H9 (cell line): ENCODE measurements around the gene SLC6A19. TPM values are rescaled to one million over a fixed set of nuclear protein-coding genes. Genes with fewer than 3 reads are reported as not detected.

Experiments
- DNase-seq: peaks from one replicate; pipeline ENCODE4 v3.0.0-alpha.2; 2017
- H2AFZ ChIP-seq: one replicate; pipeline ENCODE4 v1.6.1; 2013; ENCODE audit warnings: mild to moderate bottlenecking, low read length, control low read depth, moderate library complexity
- H2AK5ac ChIP-seq: 2 replicates; pipeline ENCODE4 v1.6.1; 2013; ENCODE audit warnings: low read length, control low read depth, mixed read lengths; ENCODE audit not compliant: insufficient read length
- H2BK120ac ChIP-seq: one replicate; pipeline ENCODE4 v1.6.1; 2013; ENCODE audit warnings: low read depth, mild to moderate bottlenecking, low read length, control low read depth, inconsistent platforms; ENCODE audit not compliant: poor library complexity, severe bottlenecking
- H2BK12ac ChIP-seq: 2 replicates; pipeline ENCODE4 v1.6.1; 2013; ENCODE audit warnings: low read length, control low read depth, mixed read lengths, low read depth; ENCODE audit not compliant: insufficient read length
- H2BK15ac ChIP-seq: 2 replicates; pipeline ENCODE4 v1.6.1; 2013; ENCODE audit warnings: low read depth, low read length, control low read depth
- H2BK20ac ChIP-seq: one replicate; pipeline ENCODE4 v1.6.1; 2013; ENCODE audit warnings: low read depth, mild to moderate bottlenecking, low read length, control low read depth, inconsistent platforms; ENCODE audit not compliant: poor library complexity, severe bottlenecking
- H2BK5ac ChIP-seq: 2 replicates; pipeline ENCODE4 v1.6.1; 2013; ENCODE audit warnings: low read length, control low read depth, mixed read lengths; ENCODE audit not compliant: insufficient read length
- H3K14ac ChIP-seq: 2 replicates; pipeline ENCODE4 v1.6.1; 2013; ENCODE audit warnings: low read length, control low read depth; ENCODE audit not compliant: insufficient read depth
- H3K18ac ChIP-seq: 2 replicates; pipeline ENCODE4 v1.6.1; 2013; ENCODE audit warnings: low read depth, mild to moderate bottlenecking, mixed read lengths, low read length, control low read depth; ENCODE audit not compliant: insufficient read length
- H3K23ac ChIP-seq: 2 replicates; pipeline ENCODE4 v1.6.1; 2013; ENCODE audit warnings: low read length, control low read depth, mixed read lengths, low read depth; ENCODE audit not compliant: insufficient read length
- H3K23me2 ChIP-seq: 2 replicates; pipeline ENCODE4 v1.6.1; 2013; ENCODE audit warnings: low read depth, mild to moderate bottlenecking, mixed read lengths, low read length, control low read depth; ENCODE audit not compliant: insufficient read length, poor library complexity, severe bottlenecking
- H3K27ac ChIP-seq: 2 replicates; pipeline ENCODE4 v1.5.1; 2013; ENCODE audit warnings: low read length, control low read depth, mixed read lengths, low read depth; ENCODE audit not compliant: insufficient read length
- H3K27me3 ChIP-seq: 2 replicates; pipeline ENCODE4 v1.6.1; 2013; ENCODE audit warnings: low read length, control low read depth, inconsistent platforms; ENCODE audit not compliant: insufficient read depth
- H3K4ac ChIP-seq: 2 replicates; pipeline ENCODE4 v1.6.1; 2013; ENCODE audit warnings: low read depth, mild to moderate bottlenecking, control low read depth, inconsistent platforms, low read length, moderate library complexity
- H3K4me1 ChIP-seq: 2 replicates; pipeline ENCODE4 v1.6.1; 2013; ENCODE audit warnings: low read length, control low read depth, inconsistent platforms; ENCODE audit not compliant: insufficient read depth
- H3K4me2 ChIP-seq: 2 replicates; pipeline ENCODE4 v1.6.1; 2013; ENCODE audit warnings: low read length, control low read depth, mixed read lengths; ENCODE audit not compliant: insufficient read length, insufficient read depth
- H3K56ac ChIP-seq: 2 replicates; pipeline ENCODE4 v1.6.1; 2013; ENCODE audit warnings: low read depth, mild to moderate bottlenecking, mixed read lengths, low read length, control low read depth; ENCODE audit not compliant: insufficient read length
- H3K79me1 ChIP-seq: 2 replicates; pipeline ENCODE4 v1.6.1; 2013; ENCODE audit warnings: low read depth, mild to moderate bottlenecking, moderate library complexity, low read length, control low read depth, inconsistent platforms; ENCODE audit not compliant: insufficient read depth, poor library complexity, severe bottlenecking
- H3K79me2 ChIP-seq: 2 replicates; pipeline ENCODE4 v1.6.1; 2013; ENCODE audit warnings: low read length, control low read depth, inconsistent platforms; ENCODE audit not compliant: insufficient read depth
- H3K9ac ChIP-seq: 2 replicates; pipeline ENCODE4 v1.6.1; 2013; ENCODE audit warnings: low read length, control low read depth, mixed read lengths; ENCODE audit not compliant: insufficient read length; ENCODE audit errors: extremely low read depth
- H3K9me3 ChIP-seq: one replicate; pipeline ENCODE4 v1.6.1; 2013; ENCODE audit warnings: low read depth, low read length, inconsistent platforms; ENCODE audit not compliant: control insufficient read depth
- H3T11ph ChIP-seq: one replicate; pipeline ENCODE4 v1.6.1; 2013; ENCODE audit warnings: mild to moderate bottlenecking, low read length, control low read depth, inconsistent platforms
- H4K20me1 ChIP-seq: one replicate; pipeline ENCODE4 v1.6.1; 2013; ENCODE audit not compliant: control insufficient read depth, insufficient read length, insufficient read depth
- H4K5ac ChIP-seq: 2 replicates; pipeline ENCODE4 v1.6.1; 2013; ENCODE audit warnings: low read depth, mild to moderate bottlenecking, mixed read lengths, low read length, control low read depth; ENCODE audit not compliant: insufficient read length
- H4K8ac ChIP-seq: replicated peaks from 2 replicates; pipeline ENCODE4 v1.6.1; 2013; ENCODE audit warnings: low read length, control low read depth, mixed read lengths, low read depth; ENCODE audit not compliant: insufficient read length
- H4K91ac ChIP-seq: 2 replicates; pipeline ENCODE4 v1.6.1; 2013; ENCODE audit warnings: low read depth, mild to moderate bottlenecking, moderate library complexity, mixed read lengths, low read length, control low read depth; ENCODE audit not compliant: insufficient read length
- H3K27ac Mint-ChIP-seq, 3 experiments: 2 replicates in 2 of 3; 3 replicates in 1 of 3; pipeline ENCODE4 v1.8.0; 2020 to 2021; ENCODE audit warnings: mixed read lengths in 3 of 3, mild to moderate bottlenecking in 1 of 3, moderate library complexity in 1 of 3
- H3K27me3 Mint-ChIP-seq: 2 replicates; pipeline ENCODE4 v1.8.0; 2021; ENCODE audit warnings: low read depth, mild to moderate bottlenecking, moderate library complexity, mixed read lengths
- H3K36me3 Mint-ChIP-seq, 3 experiments: 2 replicates in 2 of 3; 3 replicates in 1 of 3; pipeline ENCODE4 v1.8.0; 2020 to 2021; ENCODE audit warnings: low read depth in 3 of 3, mixed read lengths in 3 of 3; ENCODE audit not compliant: insufficient read depth in 1 of 3
- H3K4me1 Mint-ChIP-seq, 2 experiments: 2 replicates each; pipeline ENCODE4 v1.8.0; 2020; ENCODE audit warnings: mixed read lengths in 2 of 2
- H3K4me3 Mint-ChIP-seq, 2 experiments: 2 replicates in 1 of 2; 3 replicates in 1 of 2; pipeline ENCODE4 v1.8.0; 2020 to 2021; ENCODE audit warnings: mild to moderate bottlenecking in 2 of 2, mixed read lengths in 2 of 2, moderate library complexity in 1 of 2
- H3K9me3 Mint-ChIP-seq, 2 experiments: 2 replicates in 1 of 2; 3 replicates in 1 of 2; pipeline ENCODE4 v1.8.0; 2020; ENCODE audit warnings: mild to moderate bottlenecking in 2 of 2, mixed read lengths in 2 of 2, moderate library complexity in 1 of 2
- CTCF ChIP-seq: fragments of 200-600 bp; sonication (generic); conservative IDR thresholded peaks from 3 replicates; pipeline ENCODE4 v1.8.0; 2021; ENCODE audit warnings: antibody characterized with exemption, mild to moderate bottlenecking
- WGBS: extraction: QIAGEN DNeasy Blood & Tissue Kit; methylation state at CpG from one replicate; pipeline ENCODE4 v1.1.7; 2013; ENCODE audit warnings: missing lambda C conversion rate, low lambda C conversion rate, mixed read lengths; ENCODE audit not compliant: insufficient read length; ENCODE audit errors: extremely low coverage; 5-methylcytosine and 5-hydroxymethylcytosine counted together
- total RNA-seq: library from RNA; stranded (reverse); gene quantifications from 2 replicates; pipeline ENCODE4 v1.2.1, GENCODE V29; 2021

SLC6A19 gene
- total RNA-seq, 1 experiment from 2014 or later: not detected

- no peaks in the 10 kb centered on the region for H3K79me2 ChIP-seq
- no peak for TF ChIP-seq CTCF
- H4K91ac ChIP-seq: no peak overlapping the region
- no peak overlapping the region for H3K18ac ChIP-seq
- DNase-seq: no peak
- no peaks in the 10 kb centered on the region for H3K27me3 ChIP-seq
- Mint-ChIP-seq H3K36me3 (peaks cover 0 to 6% (median 0%) of the 10 kb centered on the region in 3 experiments; a peak in 4 of 7 replicates), H3K4me3 (no peak overlapping the region), H3K9me3 (peaks cover 6% of the 10 kb centered on the region in 2 experiments), H3K27ac (no peak overlapping the region), H3K27me3 (peaks cover 35% of the 10 kb centered on the region), H3K4me1 (peaks cover 7 to 15% of the 10 kb centered on the region in 2 experiments)
- WGBS: no CpG with 5 or more reads among the region's 17 CpGs
- no peaks in the 10 kb centered on the region for H4K20me1 ChIP-seq
- H2BK12ac ChIP-seq: no peak overlapping the region
- H3K23me2 ChIP-seq: no peaks in the 10 kb centered on the region
- no peaks in the 10 kb centered on the region for H3K79me1 ChIP-seq
- H3K4ac ChIP-seq: no peak overlapping the region
- no peak overlapping the region for H3K4me2 ChIP-seq
- H2BK120ac ChIP-seq: no peak overlapping the region
- no peaks in the 10 kb centered on the region for H3K4me1 ChIP-seq
- H2BK5ac ChIP-seq: no peak overlapping the region
- H4K5ac ChIP-seq: no peak overlapping the region
- no peaks in the 10 kb centered on the region for H3K9me3 ChIP-seq
- no peak overlapping the region for H4K8ac ChIP-seq
- H3K56ac ChIP-seq: no peak overlapping the region
- no peak overlapping the region for H2AK5ac ChIP-seq
- no peak overlapping the region for H3K27ac ChIP-seq
- no peak overlapping the region for H2BK20ac ChIP-seq
- no peak overlapping the region for H2BK15ac ChIP-seq
- no peak overlapping the region for H3K14ac ChIP-seq
- H2AFZ ChIP-seq: no peak overlapping the region
- no peak overlapping the region for H3T11ph ChIP-seq
- no peak overlapping the region for H3K9ac ChIP-seq
- H3K23ac ChIP-seq: no peak overlapping the region
Measured at GRCh38 chr5:1162276-1162675, 39.1 kb upstream of the SLC6A19 start.
